NCI-H187 treated with DMSO at 0.1 percent for 48 hours (cell line): Measurements from ENCODE around the gene SSMEM1.
"Not testable (repeated sequence)": the region's sequence is repeated elsewhere in the genome, so short reads cannot be mapped to it uniquely, and the experiment has no call there.

Experiments
- DNase-seq: peaks from one replicate; lab custom pipeline; 2025; lab: John Stamatoyannopoulos, UW

SSMEM1 gene

GRCh38 chr7:130207642-130208041, at the start of gene SSMEM1:
TSS of gene SSMEM1 (plus strand) at chr7:130207860. CDS start at chr7:130207911, 51 bp downstream.
- no peak for DNase-seq

- no peak for DNase-seq
Observed at GRCh38 chr7:130160023-130160422, 47.6 kb upstream of the SSMEM1 start.

GRCh38 chr7:130160455-130160854, 47.2 kb upstream of the SSMEM1 start:
- DNase-seq: no peak

- DNase-seq: no peak
Observed at GRCh38 chr7:130162196-130162595, 45.5 kb upstream of the SSMEM1 start.

GRCh38 chr7:130174237-130174959, 33.3 kb upstream of the SSMEM1 start:
- DNase-seq: no peak

- DNase-seq: no peak
Observed at GRCh38 chr7:130178251-130178650, 29.4 kb upstream of the SSMEM1 start.

- no peak for DNase-seq
Observed at GRCh38 chr7:130179631-130180030, 28.0 kb upstream of the SSMEM1 start.

- DNase-seq: no peak
Observed at GRCh38 chr7:130180571-130181262, 26.9 kb upstream of the SSMEM1 start.

GRCh38 chr7:130181263-130181605, 26.4 kb upstream of the SSMEM1 start:
- no peak for DNase-seq

- no peak for DNase-seq
Observed at GRCh38 chr7:130182990-130183389, 24.7 kb upstream of the SSMEM1 start.

GRCh38 chr7:130184349-130184748, 23.3 kb upstream of the SSMEM1 start:
- not testable (repeated sequence) for DNase-seq

- DNase-seq: no peak
Observed at GRCh38 chr7:130187360-130187759, 20.3 kb upstream of the SSMEM1 start.

- DNase-seq: no peak
Observed at GRCh38 chr7:130189343-130189742, 18.3 kb upstream of the SSMEM1 start.

- no peak for DNase-seq
Observed at GRCh38 chr7:130191791-130192190, 15.9 kb upstream of the SSMEM1 start.

- no peak for DNase-seq
Observed at GRCh38 chr7:130195396-130195795, 12.3 kb upstream of the SSMEM1 start.

- no peak for DNase-seq
Observed at GRCh38 chr7:130196476-130196875, 11.2 kb upstream of the SSMEM1 start.

- DNase-seq: no peak
Observed at GRCh38 chr7:130197094-130197493, 10.6 kb upstream of the SSMEM1 start.

- DNase-seq: no peak
Observed at GRCh38 chr7:130201796-130202195, 5.9 kb upstream of the SSMEM1 start.

- DNase-seq: peak; percentile 96
Observed at GRCh38 chr7:130205084-130205947, 2.3 kb upstream of the SSMEM1 start, which contains the start of gene TMEM209. TSS of gene TMEM209 (minus strand) at chr7:130205406. CDS start at chr7:130205375, 31 bp downstream.

GRCh38 chr7:130207033-130207432, 627 bp upstream of the SSMEM1 start:
- no peak for DNase-seq

GRCh38 chr7:130208516-130208915, 856 bp downstream of the SSMEM1 start:
- no peak for DNase-seq

- no peak for DNase-seq
Observed at GRCh38 chr7:130210181-130210935, 2.7 kb downstream of the SSMEM1 start.
